Measurements from ENCODE around the gene PON2.

DNA sequence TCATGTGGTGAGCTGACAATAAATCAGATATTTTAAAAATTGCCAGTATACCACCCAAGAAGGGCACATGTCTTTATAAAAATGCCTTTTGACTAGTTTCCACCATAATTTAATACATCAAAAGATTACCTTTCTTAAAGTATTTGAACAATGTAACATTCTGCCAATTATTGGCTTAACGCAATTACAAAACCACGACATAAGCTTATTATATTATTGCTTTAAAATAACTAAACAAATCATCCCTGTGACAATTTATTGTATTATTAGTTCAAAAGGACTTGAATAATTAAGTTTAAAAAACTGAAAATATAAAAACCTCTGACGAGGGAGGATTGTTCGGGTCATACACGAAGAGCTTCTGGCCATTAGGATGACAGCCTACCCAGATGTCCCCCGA lies 29.0 kb downstream of the PON2 start:
- no peak for TF ChIP-seq CTCF (conservative IDR thresholded peaks at IDR 0.05; ENCODE audit: low read depth in 2 of 2)
- TF ChIP-seq POLR2AphosphoS5 (IDR thresholded peaks at IDR 0.05; ENCODE audit: low read depth) = no peak
- TF ChIP-seq, protein P1, sequence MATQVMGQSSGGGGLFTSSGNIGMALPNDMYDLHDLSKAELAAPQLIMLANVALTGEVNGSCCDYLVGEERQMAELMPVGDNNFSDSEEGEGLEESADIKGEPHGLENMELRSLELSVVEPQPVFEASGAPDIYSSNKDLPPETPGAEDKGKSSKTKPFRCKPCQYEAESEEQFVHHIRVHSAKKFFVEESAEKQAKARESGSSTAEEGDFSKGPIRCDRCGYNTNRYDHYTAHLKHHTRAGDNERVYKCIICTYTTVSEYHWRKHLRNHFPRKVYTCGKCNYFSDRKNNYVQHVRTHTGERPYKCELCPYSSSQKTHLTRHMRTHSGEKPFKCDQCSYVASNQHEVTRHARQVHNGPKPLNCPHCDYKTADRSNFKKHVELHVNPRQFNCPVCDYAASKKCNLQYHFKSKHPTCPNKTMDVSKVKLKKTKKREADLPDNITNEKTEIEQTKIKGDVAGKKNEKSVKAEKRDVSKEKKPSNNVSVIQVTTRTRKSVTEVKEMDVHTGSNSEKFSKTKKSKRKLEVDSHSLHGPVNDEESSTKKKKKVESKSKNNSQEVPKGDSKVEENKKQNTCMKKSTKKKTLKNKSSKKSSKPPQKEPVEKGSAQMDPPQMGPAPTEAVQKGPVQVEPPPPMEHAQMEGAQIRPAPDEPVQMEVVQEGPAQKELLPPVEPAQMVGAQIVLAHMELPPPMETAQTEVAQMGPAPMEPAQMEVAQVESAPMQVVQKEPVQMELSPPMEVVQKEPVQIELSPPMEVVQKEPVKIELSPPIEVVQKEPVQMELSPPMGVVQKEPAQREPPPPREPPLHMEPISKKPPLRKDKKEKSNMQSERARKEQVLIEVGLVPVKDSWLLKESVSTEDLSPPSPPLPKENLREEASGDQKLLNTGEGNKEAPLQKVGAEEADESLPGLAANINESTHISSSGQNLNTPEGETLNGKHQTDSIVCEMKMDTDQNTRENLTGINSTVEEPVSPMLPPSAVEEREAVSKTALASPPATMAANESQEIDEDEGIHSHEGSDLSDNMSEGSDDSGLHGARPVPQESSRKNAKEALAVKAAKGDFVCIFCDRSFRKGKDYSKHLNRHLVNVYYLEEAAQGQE (IDR thresholded peaks at IDR 0.05; ENCODE audit: unreplicated experiment) = no peak
- no peak for TF ChIP-seq CREB1 (CRISPR knock-in tag; IDR thresholded peaks at IDR 0.05; ENCODE audit: low read depth)
- TF ChIP-seq EZH2 (IDR thresholded peaks at IDR 0.05; ENCODE audit: low read depth, unreplicated experiment) = no peak
- TF ChIP-seq NANOG (IDR thresholded peaks at IDR 0.05; ENCODE audit: borderline replicate concordance) = no peak
